Stimulated activated CD8-positive, alpha-beta memory T cell treated with anti-CD3 and anti-CD28 coated beads, Interleukin-12 subunit alpha, Interleukin-12 subunit beta, amount 100 ng/mL, for 24 hours (primary cell): ENCODE results near the gene SMAD7.

ENCODE experiments used
- DNase-seq: peaks from one replicate; pipeline ENCODE4 v3.0.0-alpha.2; 2020; ENCODE audit errors: extremely low read depth

The SMAD7 gene, protein sequence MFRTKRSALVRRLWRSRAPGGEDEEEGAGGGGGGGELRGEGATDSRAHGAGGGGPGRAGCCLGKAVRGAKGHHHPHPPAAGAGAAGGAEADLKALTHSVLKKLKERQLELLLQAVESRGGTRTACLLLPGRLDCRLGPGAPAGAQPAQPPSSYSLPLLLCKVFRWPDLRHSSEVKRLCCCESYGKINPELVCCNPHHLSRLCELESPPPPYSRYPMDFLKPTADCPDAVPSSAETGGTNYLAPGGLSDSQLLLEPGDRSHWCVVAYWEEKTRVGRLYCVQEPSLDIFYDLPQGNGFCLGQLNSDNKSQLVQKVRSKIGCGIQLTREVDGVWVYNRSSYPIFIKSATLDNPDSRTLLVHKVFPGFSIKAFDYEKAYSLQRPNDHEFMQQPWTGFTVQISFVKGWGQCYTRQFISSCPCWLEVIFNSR

DNA sequence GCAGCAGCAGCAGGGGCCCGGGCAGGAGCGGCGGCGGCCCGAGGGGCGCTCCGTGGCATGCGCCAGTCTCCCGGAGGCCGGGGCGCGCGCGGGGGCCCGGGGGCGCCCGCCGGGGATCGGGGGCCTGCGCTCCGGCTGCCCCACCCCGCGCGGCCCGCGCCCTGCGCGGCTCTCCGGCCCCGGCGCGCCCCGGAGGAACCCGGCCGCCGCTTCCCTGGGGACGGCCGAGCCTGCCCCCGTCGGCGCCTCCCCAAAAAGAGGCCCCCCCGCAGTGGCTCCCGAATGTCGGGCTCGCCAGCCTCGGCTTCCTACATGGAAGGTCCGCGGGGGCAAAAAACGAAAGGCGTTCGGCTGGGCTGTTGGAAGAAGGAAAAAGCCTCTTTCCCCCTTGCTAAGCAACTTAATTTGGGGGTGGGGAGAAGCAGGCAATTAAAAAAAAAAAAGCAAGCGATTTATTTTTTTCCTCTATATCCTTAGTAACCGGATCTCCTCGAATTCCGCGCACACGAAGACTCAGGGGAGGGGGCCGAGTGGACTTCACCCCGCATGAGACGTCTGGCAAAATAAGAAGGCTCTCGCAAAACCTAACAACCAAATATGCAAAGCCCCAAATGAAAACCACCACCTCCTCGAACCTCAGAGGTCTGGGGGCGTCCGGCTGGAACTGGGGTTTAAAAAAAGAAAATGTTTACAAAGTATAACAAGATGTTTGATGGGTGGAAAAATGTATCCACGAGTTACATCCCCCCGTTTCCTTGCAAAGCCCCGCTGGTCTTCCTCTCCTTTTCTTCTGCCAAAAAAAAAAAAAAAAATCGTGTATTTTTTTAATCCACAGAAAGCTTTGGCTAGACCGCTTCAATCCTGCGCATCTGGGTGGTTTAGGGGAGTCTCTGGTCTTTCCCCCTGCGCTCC, at the start of gene SMAD7:
Gene SMAD7, minus strand, starts transcription at position 430 of the 912 bp plus-strand sequence. CDS start 541 bp downstream, outside the sequence.
- no peak for DNase-seq

DNA sequence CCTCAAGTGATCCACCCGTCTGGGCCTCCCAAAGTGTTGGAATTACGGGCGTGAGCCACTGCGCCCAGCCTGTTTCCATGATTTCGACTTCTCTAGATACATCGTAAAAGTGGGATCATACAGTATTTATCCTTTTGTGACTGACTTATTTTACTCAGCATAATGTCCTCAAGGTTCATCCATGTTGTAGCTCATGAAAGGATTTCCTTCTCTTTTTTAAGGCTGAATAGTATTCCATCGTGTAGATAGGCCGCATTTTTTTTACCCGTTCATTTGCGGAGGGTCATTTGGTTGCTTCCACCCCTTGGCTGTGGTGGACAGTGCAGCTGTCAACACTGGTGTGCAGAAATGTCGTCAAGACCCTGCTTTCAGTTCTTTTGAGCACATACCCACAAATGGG, 48.8 kb upstream of the SMAD7 start:
- no peak for DNase-seq

DNA sequence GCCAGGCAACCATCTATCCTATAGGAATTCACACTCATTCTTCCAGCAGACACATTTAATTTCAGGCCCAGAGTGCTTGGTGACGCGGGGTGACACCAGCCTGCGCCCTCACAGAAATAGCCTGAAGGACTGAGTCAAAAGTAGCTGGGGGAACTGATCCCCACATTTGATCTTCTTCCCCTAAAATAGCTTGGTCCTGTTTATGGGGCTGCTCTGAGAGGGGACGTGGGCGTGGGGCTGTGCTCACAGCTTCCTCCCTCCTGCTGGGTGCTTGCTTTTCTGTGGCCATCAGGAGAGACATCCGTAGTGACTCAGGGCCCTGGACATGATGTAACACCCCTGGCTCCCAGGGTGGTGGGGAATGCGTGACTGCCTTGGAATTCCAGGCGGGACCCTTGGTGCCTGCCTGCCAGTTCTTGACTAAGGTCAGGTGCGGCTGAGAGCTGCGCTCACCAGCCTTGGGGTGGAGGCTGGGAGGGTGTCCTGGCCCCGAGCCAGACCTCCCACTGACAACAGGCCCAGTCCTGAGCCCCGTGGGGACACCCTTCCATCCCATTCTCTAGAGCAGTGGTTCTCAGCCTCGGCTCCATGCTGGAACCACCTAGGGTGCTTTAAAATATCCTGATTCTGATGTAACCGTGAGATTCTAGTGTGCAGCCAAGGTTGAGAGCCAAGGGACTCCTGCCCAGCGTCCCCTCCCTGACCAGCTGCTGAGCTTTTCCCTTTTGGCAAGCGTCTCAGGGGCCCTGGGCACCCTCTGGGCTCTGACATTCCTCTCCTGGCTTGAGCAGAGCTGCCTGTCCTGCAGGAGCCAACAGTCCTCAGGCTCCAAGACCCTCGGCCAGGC, 47.4 kb upstream of the SMAD7 start:
- no peak for DNase-seq

DNA sequence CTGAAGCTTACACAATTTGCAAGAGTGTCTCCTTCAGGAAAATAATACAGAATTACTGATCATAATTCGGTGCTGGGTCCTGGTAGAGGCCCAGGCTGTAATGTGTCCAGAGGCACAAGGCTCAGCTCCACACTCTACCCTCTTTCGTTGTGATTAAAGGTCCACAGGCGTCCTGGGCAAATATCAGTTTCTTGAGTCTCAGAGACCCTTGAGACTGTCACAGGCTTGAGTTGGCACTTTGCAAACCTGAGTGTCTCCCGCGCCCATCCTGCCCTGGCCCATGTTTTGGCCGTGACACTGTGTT, 46.9 kb upstream of the SMAD7 start:
- DNase-seq = no peak

DNA sequence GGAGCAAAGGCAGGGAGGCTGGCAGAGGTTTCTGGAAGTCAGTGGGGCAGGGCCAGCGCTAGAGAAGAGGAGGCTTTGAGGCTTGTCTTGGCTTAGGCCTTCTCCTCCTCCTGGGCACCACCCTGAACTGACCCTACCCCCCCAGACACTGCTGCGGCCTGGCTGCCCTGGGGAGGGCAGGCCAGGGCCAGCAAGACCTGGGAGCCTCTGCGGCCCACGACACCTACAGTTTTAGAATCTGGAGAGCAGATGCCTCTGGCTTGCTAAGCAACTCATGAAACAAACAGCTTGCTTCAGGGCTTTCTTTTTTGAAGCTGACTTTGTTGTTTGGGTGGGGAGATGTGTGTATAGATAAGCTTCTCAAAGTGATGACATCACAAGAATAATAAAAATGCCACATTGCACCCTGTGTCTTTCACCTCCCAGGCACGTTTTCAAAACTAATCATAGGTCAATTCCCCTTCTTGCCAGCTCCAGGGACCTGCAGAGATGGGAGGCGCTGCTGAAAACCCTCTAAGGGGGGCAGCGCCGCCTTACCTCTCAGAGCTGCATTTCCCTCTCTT, 46.2 kb upstream of the SMAD7 start:
- no peak for DNase-seq

DNA sequence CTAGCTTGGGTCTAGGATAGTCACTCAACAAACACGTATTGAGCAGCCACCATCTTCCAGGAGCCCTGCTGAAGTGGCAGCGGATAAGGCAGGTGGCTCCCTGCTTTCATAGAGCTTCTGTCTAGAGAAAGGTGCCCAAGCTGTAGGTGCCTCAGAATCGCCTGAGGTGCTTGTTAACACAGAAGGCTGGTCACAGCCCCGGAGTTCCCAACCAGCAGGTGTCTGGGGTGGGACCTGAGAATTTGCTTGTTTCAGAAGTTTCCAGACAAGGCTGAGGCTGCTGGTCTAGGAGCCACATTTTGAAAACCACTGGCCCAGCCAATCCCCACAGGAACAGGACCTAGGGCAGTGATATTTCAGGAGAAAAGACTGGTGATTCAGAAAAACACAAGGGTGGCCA, 45.3 kb upstream of the SMAD7 start:
- DNase-seq = no peak

DNA sequence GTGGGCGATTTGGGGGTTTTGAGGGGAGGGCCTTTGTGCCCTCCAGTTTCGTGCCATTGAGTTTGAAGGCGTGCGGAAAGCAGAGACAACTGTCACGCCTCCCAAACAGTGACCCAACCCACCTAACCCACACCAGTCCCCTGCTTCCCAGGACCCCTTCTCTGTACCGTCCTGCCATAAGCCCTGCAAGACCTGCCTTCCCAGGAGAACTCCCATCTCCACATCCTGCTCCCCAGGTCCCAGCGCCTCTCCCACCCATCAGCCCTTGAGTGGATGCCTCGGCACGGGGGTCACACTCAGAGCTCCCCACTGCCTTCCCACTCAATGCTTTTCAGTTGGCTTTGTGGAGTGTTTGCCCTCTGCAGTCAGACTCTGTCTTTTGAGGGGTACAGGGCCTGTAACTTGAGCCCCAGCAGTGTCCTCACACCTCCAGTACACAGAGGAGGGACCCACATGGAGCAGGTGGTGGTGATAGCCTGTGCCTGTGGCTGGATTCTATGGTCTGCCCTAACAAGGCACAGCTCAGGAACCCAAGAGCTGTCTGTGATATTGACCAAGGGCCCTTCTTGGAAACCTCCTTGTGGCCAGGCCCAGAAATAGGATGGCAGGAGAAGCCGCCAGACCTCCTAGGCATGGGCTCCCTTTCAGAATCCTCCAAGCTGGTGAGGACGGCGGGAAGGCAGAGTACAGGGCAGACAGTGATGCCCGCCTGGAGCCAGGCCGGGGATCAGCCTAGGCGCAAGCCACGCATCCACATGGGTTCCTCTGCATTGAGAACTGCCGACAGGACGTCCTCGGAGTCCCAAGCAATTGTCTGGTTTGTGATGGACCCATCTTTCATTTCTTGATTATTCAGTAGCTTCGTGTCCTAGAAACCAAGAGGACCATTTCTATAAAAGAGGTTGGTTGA, 44.4 kb upstream of the SMAD7 start:
- no peak for DNase-seq

DNA sequence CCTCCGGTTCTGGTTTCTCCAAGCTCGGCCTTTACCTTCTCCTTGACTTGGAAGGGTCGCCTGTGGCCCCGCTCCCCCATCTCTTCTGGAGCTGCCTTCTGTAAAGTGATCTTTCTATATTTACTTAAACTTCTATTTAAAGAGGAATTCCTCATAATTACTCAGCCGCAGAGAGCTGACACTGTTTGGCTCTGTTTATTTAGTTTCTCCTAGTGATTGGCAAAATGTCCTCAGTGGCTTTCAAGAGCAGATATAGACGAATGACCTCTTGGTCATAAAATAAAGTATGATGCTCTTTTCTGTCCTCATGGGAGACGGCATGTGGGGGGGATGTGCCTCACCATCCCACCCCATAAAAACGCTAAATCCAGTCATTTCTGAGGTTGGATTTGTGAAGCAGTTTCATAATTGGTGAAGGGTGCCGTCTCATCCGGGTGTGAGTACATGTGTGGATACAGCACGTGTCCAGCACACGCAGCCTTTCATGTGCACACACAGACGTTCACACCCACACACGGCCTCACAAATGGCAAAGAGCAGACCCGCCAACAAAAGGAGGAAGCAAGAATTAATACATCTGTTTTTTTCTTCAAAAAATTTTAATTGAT, 43.4 kb upstream of the SMAD7 start:
- no peak for DNase-seq

DNA sequence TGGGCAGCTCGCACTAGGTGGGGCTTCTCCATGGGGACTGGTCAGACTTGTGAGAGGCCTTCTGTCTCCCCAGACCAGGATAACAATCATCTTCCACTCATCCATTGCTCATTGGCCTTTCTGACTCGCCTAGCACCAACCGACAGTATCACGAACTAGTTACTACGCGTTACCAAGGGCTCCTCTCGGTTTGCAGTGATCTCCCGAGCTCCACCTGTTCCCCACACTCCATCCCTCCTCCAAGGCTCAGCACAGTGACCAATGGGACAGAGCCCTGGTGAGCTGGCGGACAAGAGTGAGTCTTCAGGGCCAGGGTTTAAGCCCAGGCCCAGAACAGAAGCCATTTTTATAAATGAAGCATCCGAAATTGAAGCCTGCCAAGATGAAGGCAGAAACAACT, 42.8 kb upstream of the SMAD7 start:
- no peak for DNase-seq

DNA sequence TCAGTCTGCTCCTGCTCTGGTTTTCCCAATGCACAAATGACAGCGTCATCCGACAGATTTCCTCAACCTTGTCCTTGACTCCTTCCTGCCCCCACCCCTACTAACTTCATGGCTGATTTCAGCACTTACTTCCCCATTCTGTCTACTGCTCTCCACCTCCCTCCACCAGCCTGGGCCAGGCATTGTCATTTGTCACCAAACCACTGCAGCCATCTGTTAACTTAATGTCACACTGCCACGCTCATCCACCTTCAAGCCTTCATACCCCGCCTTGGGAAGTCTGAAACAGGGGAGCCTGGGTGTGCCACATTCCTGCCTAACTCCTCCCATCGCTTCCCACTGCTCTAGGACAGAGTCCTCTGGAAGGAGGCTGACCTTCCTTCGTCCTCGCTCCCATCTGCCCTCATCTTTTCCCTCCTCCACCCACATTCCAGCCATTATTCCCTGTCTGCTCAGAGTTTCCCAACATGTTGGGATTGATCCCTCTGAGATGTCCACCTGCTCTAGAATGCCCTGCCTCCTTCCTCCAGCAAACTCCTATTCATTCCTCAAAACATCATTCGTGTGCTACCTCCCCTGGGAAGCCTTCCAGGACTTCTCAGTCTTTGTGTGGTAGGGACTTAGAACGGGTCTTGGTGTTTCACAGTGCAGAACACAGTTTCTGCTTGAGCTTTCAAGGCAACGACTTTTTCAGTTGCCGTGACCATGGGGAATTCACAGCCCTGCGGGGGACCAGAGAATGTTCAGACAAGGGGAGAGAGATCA, 42.2 kb upstream of the SMAD7 start:
- no peak for DNase-seq

DNA sequence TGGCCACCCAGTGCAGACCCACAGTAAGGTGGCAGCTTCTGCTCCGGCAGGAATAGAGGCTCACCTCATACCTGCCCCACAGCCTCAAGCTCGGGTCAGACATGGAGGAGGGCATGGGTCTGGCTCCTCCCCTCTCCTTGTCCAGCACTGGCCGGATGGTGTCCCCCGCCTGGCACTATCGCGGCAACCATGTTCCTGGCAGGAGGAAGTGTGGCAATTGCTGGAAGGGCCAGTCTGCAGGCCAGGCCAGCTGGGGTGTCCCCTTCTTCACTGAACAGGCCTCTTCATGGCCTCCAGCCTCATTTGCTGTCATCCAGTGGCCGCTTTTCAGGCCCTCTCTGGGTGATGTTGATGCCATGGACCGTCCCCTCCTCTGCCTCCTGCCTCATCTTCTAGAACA, 41.4 kb upstream of the SMAD7 start:
- DNase-seq = no peak

DNA sequence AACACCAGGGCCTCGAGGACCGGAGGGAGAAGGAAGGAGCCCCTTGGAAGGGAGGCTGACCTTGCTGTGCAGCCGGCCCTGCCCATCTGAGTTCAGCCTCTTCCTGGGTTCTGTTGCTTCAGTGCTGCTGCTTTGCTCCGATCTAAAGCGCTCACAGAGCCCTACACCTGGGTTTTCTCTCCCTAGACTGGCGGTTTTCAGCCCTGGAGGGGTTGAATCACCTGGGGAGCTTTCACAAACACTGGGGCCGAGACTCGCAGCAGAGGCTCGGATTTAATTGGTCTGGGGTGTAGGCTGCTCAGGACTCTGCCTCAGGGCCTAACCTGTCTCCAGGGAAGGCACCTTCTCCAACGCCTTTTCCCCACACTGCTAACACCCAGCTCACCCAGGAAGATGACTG, 40.9 kb upstream of the SMAD7 start:
- DNase-seq = no peak

DNA sequence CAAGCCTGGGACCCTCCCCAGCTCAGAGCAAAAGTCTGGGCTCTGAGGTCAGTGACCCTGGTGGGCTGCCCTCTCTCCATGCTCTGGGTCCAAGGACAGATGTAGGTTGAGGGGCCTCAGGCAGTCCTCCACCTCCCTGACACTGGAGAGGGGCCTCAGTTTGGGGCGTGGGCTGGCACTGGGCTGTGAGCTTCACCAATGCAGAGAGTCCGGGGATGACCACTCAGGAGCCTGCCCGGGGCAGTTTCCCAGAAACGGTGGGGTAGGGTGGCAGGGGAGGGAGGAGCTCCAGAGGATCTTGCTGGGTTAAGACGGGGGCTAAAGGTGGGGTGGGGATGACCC, 40.5 kb upstream of the SMAD7 start:
- no peak for DNase-seq

DNA sequence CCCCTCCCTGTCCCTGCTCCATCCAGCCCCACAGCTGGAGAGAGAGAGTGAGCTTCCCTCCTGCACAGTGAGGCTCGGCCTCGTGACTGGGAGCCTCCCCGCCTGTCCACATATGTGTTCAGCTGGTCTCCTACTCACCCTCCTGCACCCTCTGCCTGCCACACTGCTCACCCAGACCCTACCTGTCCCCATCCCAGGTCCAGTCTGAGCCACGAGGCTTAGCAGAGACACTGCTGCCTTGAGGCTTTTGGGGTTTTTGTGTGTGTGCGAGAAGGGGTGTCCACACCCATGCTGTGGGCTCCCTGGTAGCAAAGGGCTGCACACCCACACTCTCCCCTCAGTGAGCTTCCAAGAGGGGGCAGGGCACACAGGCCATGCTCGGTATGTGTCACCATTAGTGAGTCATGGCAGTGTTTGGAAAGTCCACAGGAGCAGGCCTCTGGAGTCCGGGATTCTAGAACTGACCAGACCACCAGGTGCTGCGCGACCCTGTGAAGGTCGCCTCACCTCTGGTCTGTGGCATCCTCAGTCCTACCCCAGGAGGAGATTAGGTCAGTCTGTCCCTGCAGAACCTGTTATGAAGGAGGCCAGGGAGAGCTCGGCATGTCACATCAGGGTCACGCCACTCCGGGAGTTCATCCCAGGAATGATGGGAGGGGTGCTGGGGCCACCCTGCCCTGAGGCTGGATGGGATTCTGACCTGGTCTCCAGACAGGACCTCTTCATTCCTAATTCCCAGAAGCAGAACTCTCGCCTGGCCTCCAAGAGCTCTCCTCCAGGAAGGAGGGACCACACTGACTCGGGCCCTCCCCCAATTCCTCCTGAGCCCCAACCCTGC, 39.9 kb upstream of the SMAD7 start:
- DNase-seq = no peak

DNA sequence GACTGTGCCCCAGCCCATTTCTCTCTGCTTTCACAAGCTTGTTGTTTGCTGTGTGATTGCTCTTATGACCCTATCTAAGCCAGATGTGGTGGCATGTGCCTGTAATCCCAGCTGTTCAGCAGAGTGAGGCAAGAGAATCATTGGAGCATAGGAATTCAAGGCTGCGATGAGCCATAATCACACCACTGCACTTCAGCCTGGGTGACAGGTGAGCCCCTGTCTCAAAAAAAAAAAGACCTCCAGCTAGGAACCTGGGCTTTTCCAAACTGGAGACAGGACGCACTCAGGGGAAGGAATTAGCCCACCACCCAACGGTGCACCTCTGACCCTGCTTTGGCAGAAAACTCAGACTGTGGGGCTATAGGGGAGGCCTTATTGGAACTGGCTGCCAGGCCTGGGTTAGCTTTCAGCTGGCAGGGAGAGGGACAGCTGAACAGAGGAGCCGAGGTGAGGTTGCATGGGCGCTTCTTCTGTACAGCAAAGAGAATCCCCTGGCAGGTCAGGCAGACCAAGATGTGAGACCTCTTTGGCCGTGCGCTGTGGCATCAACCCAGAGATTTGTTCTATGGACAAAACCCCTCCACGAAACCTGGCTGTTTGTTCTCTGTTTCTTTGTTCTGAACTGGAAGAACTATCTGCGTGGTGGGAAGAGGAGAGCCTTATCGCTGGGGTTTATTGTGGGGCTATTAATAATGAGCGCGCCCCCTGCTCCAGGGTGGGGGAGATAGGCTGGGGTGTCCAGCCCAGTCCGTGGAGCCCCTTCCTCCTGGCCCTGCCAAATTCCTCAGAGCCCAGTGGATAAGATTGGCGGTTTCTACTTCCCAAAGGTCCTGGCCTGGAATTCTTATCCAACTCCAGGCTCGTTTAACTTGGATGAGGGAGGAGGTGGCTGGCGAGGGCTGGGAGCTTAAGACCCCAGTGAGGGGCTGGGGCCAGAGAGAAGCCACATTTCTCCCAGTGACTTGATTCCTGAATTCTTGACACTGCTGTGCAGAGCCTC, 38.8 kb upstream of the SMAD7 start:
- no peak for DNase-seq

DNA sequence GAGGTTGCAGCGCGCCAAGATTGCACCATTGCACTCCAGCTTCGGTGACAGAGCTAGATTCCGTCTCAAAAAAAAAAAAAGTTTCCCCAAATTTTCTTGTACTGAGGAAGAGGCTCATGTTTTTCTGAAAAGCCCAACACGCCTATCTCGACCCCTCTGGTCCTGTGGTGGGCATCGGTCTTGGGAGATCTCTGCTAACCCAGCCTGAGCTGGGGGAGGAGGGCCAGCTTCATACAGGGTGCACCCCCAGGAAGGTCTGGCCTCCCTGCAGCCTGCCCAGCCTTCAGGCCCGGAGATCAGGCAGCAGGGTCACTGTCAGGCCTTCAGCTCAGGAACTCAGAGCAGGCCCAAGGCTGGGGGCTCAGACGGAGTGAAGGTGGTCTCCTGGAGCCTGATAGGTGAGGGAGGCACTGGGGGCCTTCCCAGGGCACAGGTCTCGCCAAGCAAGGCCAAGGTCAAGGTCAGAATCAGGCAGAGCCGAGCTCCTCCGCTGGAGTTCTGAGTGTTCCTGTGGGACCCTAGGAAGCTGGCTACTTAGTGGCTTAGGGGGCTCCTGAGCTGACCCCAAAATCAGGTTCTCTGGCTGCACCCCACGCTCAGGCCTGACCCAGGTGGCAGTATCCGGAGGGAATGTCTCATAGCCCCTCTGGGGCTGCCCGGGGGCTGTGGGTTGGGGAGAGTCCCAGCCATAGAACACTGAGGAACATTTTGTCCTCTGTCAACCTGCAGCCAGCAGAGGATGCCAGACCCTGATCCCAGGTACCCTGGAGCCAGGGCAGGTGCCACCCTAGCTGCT, 37.9 kb upstream of the SMAD7 start:
- DNase-seq = no peak

DNA sequence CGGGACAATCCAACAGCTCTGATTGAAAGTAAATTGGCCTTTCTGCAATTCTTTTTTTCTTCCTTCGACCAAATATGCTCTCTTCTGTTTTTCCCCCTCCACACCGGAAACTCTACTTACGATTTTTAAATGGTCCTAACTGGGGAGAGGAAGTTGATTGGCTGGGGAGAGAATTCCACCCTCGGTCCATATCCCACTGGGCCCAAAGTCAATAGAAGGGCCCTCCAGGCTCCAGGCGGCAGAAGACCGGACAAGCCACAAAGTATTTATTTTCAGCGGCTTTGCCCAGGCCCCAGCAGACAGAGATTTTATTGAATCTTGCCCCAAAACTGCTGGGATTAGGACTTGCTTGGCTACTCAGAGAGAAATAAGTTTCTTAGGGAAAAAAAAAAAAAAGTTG, 37.1 kb upstream of the SMAD7 start:
- no peak for DNase-seq
